Right ventricle myocardium inferior (tissue), 1 donor: ENCODE results near the gene SLC7A14. TPM values are rescaled to one million over a fixed set of nuclear protein-coding genes. Genes with fewer than 3 reads are reported as not detected.
"Not testable (repeated sequence)": the region's sequence is repeated elsewhere in the genome, so short reads cannot be mapped to it uniquely, and the experiment has no call there.

Experiments
- ATAC-seq: fragments of 200-7000 bp; cut with Tn5 transposase; one replicate; pipeline ENCODE4 v1.9.1; 2020; ENCODE audit warnings: mild to moderate bottlenecking, moderate library complexity
- DNase-seq: peaks from one replicate; pipeline ENCODE4 v3.0.0; 2021; ENCODE audit errors: missing footprints
- intact Hi-C: fragments of 100-400 bp; cut with DNase I; formaldehyde crosslinking; loops from one replicate; pipeline ENCODE4 v1.11.0; 2022
- total RNA-seq: library from RNA; stranded (reverse); fragmentation: NEBNext Ultra II Directional; extraction: Animal tissue kit (Norgen Biotek cat#: 25700); gene quantifications from one replicate; pipeline ENCODE4 v1.2.1, GENCODE V29; 2021
- donor health status: DM: no; HTN: yes; CAD: no; lungs with severe emphysema.

Gene SLC7A14
- total RNA-seq, 1 donor from 2014 or later, result not detected

DNA sequence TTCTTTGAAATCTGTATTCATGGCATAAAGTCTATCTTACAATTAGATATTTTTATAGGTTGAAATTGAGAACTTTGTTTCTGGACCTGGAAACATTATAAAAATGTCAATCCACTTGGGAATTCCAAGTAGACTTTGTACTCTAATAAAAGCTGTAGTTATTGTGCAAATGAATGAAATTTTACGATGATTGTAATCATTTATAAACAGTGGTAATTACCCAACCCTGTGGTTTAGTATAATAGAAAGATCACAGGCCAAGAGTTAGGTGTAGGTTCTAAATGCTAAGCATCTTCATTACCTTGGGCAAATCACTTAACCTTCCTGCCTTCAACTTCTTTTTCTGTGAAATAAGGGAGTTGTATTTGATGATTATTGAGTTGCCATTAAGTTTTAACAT lies 13.2 kb upstream of the SLC7A14 start:
- no peak for DNase-seq
- intact Hi-C loops, result no loop called here
- no peak for ATAC-seq

DNA sequence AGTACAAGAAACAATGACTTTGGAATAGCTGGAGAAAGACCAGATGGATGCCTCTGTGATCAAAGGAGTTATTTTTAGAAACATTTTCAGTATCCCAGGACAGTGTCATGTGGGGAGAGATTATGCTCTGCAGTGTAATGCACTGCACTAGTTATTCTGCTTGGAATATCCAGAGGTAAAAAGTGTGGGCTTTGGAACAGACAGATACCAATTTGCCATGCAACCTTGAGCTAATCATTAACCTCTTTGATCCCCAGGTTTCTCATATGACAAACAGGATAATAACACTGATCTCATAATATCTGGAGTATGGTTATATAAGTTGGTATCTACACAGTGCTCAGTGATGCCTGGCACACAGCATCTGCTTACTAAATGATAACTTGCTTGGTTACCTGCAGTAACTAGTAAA lies 12.2 kb upstream of the SLC7A14 start:
- no peak for DNase-seq
- ATAC-seq, result peak; percentile 89
- intact Hi-C loops, result no loop called here

DNA sequence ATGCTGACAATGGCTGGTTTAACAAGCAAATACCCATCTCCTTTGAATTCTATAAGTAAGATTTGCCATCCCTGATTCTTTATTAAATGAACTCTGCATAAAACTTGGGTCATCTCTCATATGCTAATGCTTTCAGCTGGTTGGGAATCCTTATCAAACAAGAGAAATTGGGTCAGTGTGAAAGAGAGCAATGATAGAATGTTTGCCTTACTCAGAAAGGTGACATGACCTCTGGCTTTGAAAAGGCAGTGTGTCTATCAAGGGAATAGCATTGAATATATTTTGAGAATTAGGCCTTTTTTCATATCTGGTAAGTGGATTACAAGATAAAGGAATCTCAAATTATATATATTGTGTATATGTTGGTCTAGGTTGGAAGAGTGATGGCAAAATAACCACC lies 8.7 kb upstream of the SLC7A14 start:
- intact Hi-C loops, result no loop called here
- DNase-seq, result no peak
- ATAC-seq, result no peak

DNA sequence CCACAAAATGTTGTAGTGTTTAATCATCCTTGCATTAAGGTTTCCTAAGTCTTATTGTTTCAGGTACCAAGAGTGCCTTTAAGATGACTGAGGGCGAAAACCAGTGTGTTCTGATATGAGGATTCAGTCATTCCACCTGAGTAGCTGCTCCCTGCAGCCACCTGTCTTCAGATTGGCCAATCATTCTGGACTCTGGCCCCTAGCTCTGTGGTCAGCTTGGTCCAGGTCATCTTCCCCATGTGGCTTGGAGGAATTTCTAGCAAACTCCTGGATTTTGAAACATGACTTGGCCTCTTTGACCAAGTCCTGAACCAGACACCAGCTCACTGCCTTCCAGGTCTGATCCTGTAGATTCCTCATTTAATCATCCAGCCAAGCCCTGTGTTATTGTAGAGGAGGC lies 7.8 kb upstream of the SLC7A14 start:
- DNase-seq, result no peak
- ATAC-seq, result no peak
- intact Hi-C loops, result no loop called here

DNA sequence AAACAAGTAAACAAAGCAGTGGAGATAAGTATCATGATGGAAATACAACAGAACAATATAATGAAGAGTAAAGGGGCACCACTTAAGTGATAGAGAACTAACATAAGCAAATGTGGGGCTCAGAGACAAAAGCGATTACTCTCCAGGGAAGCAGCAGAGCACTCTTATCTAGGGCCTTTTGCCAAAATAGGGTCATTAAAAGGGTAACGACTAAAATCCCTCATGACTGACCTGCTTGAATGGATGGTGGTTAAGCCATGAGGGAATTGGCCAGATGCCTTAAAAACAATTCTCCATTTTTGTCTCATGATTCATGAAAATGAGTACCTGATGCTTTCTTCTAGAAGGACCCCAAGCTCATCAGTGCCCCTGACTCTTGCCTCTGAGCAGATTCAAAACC lies 3.2 kb upstream of the SLC7A14 start:
- no peak for ATAC-seq
- intact Hi-C loops, result no loop called here
- DNase-seq, result no peak

DNA sequence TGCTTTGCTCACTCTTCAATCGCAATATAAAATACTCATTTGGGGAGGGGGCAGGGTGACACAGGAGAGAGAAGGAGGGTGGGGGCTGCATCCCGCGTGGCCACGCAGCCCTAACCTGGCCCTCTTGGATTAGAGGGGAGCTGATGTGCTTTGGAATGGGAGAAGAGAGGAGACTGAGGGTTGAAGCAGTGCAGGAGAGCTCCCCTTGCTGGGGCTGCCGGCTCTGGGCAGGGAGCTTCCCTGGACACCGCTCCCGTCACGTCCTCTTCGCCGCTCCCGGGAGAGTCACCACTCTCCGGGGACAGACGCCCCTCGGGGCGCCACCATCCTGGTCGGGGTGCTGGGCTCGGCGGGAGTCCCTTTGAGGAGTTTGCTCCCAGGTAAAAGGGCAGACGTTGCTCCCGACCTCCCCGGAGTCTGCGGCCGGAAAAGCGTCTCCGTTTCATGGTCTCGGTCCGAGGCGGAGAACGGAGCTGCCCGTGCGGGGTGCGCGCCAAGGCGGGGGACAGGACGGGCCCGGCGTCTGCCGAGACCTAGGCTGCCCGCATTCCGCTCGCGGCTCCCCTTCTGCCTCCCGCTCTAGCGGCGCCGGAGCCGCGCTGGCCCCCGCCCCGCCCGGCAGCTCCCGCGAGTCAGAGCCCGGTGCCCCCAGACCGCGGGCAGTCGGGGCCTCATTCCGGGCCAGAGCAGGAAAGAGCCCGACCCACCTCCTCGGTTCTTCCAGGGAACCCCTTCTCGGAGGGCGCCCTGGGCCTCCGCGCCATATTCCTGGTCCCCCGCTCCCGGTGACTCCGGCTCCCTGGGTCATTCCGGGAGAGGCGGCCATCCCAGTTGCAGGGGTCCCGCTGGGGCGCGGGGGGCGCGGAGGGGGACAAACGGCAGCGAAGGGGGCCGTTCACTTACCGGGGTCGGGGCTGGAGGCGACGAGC lies 603 bp downstream of the SLC7A14 start:
- ATAC-seq (peak; percentile 42), DNase-seq (no peak)
- intact Hi-C loops, result no loop called here

DNA sequence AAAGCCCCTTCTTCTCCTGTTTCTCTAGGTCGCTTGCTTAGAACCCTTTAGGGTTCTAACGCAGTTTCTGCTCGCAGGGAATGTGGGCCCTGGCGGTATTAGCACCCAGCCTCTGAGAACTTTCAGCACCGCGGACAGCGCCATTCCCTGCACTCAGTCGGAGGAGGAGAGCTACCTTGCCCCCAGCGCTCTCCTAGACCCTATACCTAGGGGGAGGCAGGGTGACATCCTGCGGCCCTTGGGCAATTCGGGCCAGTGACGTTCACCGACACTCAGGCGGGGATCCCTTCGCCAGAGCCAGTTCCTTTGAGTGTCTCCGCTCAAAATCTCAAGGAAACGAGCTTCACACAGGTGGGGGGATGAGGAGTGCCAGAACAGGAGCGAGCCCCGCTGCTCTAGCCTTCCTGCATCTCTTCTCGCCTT lies 1.3 kb downstream of the SLC7A14 start:
- intact Hi-C loops, result no loop called here
- DNase-seq, result peak; percentile 72
- peak; percentile 69 for ATAC-seq

DNA sequence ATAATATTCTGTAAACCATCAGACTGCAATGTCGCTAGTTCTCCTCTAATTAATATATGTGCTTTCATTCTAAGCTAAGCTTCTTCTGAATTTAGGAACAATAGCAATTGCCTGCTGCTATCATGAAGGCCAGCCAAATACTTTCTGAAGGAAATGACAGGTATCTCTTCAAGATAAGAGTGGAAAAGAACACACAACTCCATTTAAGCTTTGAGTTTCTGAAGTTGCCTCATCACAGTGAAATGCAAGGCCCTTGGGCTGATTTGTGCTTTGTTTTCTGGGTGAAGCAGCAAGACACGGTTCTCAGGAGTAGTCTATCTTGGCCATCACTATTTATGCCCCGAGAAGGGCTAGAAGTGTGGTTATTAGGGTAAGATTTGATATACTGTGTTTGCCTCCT lies 6.2 kb downstream of the SLC7A14 start:
- ATAC-seq (no peak), DNase-seq (no peak)
- intact Hi-C loops, result no loop called here

DNA sequence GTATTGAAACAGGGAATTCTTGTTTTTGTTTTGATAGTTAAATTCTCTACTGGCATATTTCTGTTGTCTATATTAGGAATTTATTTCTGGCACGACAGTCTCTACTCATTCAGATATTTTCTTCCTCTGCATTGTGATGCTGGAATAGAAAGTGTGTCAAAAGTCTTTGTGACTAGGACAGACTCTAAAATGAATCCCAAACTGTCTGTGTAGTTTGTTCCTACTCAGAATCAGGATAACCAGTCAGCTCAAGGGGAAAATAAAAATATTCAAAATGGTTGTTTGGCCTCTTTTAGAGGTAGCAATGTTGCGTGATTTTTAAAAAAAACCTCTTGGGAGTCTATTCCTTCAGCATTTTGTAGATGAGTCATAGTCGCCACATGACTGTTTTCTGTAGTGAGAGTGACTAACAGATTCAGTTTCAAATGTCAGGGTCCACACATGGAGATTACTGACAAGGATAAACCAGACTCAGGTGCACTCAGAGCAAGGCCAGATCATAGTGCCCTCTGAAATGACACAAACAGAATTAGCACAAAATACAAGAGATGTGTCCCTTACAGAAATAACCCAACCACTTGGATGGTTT lies 13.1 kb downstream of the SLC7A14 start:
- intact Hi-C loops, result no loop called here
- ATAC-seq (no peak), DNase-seq (no peak)

DNA sequence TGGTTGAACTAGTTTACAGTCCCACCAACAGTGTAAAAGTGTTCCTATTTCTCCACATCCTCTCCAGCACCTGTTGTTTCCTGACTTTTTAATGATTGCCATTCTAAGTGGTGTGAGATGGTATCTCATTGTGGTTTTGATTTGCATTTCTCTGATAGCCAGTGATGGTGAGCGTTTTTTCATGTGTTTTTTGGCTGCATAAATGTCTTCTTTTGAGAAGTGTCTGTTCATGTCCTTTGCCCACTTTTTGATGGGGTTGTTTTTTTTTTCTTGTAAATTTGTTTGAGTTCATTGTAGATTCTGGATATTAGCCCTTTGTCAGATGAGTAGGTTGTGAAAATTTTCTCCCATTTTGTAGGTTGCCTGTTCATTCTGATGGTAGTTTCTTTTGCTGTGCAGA lies 18.3 kb downstream of the SLC7A14 start:
- ATAC-seq, intact Hi-C loops, DNase-seq: not testable (repeated sequence)

DNA sequence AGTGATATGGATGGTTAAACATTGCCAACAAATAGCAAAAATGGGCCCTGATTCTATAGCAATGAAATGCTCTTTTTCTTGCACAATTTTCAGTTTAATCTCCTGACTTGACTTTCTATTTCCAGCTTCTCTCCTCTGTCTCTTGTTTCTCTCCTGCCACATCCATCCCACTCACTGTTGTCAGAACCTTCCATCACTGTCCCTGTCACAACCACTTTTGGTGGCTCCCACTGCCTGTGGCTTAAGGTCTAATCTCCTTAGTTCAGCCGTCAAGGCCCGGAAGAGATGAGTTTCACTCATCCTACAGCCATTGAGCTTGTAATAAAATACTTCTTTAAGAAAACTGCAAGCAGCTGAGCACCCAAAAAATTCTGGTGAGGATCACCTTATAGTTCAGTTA lies 19.5 kb downstream of the SLC7A14 start:
- ATAC-seq, result no peak
- intact Hi-C loops, result no loop called here

DNA sequence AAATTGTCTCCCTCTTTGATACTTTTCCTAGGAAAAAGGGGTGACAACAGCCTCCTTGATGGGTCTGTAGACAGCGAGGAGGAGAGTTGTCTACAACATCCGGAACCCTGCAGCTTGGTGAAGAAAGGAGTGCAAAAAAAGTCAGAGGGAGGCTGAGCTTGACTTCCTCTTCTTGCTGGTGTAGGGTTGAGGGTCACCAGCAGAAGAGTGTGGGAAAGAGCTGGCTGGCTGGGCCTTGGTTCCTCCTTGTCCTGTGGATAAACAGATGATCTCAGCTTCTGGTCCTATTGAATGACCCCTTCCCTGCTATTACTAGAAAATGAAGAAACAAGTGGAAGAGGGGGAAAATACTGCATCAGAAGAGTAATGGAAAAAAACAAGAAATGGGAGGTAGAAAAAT lies 20.4 kb downstream of the SLC7A14 start:
- ATAC-seq (no peak), DNase-seq (no peak)
- intact Hi-C loops, result no loop called here

More for the DNA sequence above, 19.5 kb downstream of the SLC7A14 start:
- no peak for DNase-seq

DNA sequence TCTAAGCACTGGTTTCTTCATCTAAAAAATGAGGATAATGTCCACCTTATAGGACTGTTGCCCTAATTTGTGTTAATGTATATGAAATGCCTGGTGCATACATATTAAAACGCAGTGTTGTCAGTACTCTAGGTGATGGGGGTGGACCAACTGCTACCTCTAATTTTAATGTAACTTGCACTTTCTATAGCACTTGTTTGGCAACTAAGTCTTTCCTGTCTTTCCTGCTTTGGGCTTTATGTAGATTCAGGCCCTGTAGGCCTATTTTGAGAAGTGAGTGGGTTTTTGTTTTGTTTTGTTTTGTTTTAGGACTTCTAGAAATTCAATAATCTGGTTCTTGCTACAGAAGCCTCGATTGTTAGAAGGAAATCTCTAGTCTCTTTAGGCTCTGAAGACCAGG lies 21.2 kb downstream of the SLC7A14 start:
- DNase-seq, result no peak
- ATAC-seq, result no peak
- intact Hi-C loops, result no loop called here

DNA sequence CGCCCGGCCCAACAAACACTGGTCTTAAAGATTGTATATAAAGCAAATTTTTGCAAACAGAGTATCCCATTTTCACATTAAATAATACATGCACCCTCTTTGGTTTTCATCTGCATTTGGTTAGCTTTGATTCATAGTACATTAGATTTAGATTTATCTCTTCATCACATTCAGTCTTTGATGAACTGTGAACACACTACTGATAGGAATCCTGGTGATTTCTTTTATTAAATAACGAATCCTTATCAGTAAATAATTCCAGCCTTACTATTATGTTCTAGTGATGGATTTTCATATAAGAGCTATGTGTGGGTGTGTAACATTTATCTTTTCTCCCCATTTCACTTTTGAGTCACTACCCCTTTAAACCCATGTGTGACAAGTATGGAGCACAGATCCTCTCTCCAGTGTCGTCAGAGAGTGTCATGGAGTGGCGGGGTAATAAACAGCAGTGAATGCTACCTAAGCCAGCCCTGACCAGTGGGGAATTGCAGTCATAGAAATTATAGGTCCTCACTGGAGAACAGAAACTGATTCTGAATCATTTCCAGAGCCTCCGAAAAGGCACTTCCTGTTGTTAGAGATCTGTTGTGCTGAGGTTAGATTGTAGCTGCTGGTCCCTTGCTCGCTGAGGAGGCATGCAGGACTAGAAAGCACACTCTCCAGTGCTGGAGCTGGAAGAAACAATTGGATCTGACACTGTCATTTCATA lies 22.0 kb downstream of the SLC7A14 start:
- intact Hi-C loops, result no loop called here
- ATAC-seq (no peak), DNase-seq (no peak)

DNA sequence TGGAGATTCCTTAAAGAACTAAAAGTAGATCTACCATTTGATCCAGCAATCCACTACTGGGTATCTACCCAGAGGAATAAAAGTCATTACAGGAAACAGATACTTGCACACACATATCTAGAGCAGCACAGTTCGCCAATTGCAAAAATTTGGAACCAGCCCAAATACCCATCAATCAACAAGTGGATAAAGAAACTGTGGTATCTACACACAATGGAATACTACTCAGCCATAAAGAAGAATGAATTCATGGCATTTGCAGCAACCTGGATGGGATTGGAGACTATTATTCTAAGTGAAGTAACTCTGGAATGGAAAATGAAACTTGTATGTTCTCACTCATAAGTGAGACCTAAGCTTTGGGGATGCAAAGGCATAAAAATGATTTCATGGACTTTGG lies 23.8 kb downstream of the SLC7A14 start:
- no peak for ATAC-seq
- no peak for DNase-seq
- intact Hi-C loops, result no loop called here

DNA sequence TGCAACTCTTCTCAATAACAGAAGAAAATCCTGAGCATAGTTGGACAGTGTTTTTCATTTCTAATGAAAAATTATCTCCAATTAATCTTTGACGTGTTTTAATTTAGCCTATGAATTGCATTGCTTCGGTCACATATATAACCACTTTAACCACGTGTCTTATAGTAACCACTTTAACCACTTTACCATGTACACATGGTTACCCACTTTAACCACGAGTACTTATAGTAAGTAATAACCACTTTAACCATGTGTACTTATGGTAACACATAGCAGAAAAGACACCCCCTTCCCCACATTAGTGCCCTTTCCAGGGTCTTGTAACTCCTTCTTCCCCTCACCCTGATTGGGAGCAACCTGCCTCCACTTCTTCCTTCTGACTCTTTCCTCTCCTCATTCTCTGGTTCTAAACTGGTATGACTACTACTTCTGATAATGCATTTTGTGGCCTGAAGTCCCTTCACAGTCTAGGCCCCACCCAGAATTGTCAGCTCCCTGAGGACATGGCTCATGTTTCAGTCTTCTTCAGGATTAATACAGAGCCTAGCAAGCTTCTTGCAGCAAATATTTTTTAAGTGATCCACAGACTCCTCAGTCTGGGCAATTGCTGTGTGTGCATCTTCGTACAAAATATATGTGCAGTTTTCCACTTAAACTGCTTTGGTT lies 25.0 kb downstream of the SLC7A14 start:
- DNase-seq (no peak), ATAC-seq (no peak)
- intact Hi-C loops, result no loop called here

DNA sequence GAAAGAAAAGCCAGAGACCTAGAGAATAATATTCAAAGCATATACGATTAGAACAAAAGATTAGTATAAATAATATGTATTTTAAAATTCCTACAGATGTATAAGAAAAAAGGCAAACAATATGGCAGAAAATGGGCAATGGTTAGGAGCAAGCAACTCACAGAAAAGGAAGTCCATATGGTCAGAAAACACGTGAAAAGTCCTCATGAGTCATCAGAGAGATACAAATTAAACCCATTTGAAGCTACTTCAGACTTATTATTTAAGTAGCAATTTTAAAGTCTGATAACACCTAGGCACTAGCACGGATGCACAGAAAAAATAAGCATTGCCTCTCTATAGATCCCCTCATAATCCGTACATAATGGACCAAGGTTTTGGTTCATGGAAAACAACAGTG lies 25.6 kb downstream of the SLC7A14 start:
- ATAC-seq (no peak), DNase-seq (no peak)
- intact Hi-C loops, result no loop called here

DNA sequence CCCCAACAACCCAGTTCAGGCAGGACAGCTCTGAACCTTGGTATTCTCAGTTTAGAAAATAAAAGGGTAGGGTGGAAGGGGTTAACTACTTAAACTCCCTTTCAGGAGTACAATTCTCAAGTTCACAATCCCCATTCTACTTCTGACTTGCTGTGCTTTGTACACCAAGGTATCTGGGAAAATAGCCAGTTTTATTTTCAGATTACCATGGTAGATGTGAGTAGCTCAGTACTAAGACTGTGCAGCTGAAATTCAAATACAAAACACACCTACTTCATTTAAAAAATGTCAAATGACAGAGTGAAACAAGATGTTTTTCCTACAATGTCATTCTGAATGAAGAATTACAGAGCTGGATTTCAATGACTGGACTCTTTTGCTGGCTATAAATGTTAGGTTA lies 27.4 kb downstream of the SLC7A14 start:
- no peak for ATAC-seq
- intact Hi-C loops, result no loop called here

DNA sequence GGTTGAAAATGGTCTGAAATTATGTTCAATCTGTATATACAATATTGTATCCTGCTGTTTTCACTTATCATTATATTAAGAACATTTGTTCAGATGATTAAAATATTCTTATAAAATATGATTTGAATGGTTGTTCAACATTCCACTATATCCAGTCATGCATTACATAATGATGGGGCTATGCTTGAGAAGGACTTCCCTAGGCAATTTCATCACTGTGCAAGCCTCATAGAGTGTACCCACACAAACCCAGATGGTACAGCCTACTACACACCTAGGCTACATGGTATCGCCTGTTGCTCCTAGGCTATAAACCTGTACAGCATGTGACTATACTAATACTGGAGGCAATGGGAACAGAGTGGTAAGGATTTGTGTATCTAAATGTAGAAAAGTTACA lies 30.5 kb downstream of the SLC7A14 start:
- intact Hi-C loops, result no loop called here

More for the DNA sequence above, 27.4 kb downstream of the SLC7A14 start:
- DNase-seq, result no peak

More for the DNA sequence above, 30.5 kb downstream of the SLC7A14 start:
- ATAC-seq, result no peak
- no peak for DNase-seq
